PC-3 (cell line): ENCODE measurements around the gene PRR12.

Experiments
- CTCF ChIP-seq: fragments of 300-600 bp; sonication (generic); conservative IDR thresholded peaks from 2 replicates; pipeline ENCODE4 v1.5.1; 2017; ENCODE audit warnings: antibody characterized with exemption, low read depth, mild to moderate bottlenecking, low read length
- EZH2 ChIP-seq: fragments of 300-600 bp; sonication (generic); IDR thresholded peaks from one replicate; pipeline ENCODE4 v1.6.1; 2017; ENCODE audit warnings: antibody characterized with exemption, mild to moderate bottlenecking, low read length; ENCODE audit not compliant: unreplicated experiment

- no peak for TF ChIP-seq CTCF
- no peak for TF ChIP-seq EZH2
Measured at GRCh38 chr19:49566302-49566701, 24.7 kb upstream of the PRR12 start.
